AG09319 (cell line): ENCODE data around the gene CAMTA1.

Experiments
- DNase-seq: peaks from one replicate; pipeline ENCODE4 v3.0.0-alpha.2; 2010; ENCODE audit warnings: low read depth; ENCODE audit errors: extremely low read depth
- TF ChIP-seq, protein P1 (sequence below): IDR thresholded peaks from 2 replicates; pipeline ENCODE4 v1.5.1; 2011; ENCODE audit warnings: low read depth, mild to moderate bottlenecking, inconsistent platforms, low read length, moderate library complexity

CAMTA1 gene

DNA sequence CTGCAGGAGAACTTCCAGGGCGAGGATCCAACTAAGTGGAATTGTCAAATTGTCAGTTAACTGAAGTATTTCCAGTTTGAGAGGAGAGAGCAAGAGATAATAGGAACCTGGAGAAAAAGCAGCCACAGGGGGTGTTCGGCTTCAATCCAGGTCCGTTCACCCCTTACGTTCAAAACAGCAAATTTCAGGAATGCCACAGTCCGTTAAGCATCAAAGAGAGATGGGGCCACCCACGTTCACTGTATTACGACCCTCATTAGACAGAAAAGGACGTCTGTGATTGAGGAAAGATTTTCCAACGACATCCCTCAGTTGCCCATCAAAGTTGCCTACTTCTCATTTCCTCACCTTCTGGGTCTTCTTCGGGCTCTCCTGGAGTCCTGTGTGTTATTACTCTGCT, 563.3 kb downstream of the CAMTA1 start:
- no peak for DNase-seq
- TF ChIP-seq, protein P1, sequence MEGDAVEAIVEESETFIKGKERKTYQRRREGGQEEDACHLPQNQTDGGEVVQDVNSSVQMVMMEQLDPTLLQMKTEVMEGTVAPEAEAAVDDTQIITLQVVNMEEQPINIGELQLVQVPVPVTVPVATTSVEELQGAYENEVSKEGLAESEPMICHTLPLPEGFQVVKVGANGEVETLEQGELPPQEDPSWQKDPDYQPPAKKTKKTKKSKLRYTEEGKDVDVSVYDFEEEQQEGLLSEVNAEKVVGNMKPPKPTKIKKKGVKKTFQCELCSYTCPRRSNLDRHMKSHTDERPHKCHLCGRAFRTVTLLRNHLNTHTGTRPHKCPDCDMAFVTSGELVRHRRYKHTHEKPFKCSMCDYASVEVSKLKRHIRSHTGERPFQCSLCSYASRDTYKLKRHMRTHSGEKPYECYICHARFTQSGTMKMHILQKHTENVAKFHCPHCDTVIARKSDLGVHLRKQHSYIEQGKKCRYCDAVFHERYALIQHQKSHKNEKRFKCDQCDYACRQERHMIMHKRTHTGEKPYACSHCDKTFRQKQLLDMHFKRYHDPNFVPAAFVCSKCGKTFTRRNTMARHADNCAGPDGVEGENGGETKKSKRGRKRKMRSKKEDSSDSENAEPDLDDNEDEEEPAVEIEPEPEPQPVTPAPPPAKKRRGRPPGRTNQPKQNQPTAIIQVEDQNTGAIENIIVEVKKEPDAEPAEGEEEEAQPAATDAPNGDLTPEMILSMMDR = no peak

DNA sequence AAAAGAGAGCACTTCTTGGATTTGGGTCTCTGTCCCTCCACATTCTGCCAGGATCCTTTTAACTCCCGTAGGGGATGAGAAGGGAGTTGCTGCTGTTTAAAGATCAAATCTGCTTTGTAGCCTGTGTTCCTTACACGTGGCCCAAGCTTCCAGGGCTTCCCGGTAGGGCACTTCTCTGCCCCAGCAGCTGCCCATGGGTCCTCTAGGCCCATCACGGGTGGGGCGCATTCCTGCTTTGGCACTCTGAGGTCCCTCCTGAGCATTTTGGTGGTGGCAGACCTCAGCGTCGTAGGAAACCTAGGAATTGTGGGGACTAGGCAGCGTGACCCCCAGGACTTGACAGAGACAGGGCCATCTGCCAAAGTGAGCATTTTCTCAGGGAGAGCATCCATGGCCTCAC, 565.5 kb downstream of the CAMTA1 start:
- DNase-seq = no peak
- TF ChIP-seq, protein P1 = no peak

DNA sequence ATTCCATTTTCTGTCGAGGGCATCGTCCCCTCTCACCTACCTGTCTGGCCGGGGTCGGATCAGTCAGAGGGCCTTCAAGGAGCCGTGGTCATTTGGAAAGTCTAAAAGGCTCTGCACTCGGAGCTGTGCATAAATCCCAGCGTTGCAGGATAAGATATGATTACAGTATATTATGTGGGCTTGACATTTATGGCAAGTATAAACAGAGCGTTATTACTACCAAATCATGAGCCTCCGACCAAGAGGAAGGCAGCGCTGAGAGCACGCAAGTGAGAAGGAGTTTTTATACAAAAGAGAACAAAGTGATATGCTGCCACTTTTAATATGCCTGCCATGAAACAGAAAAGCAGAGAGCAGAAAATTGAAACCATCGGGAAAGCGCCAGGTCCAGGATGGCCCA, 566.4 kb downstream of the CAMTA1 start:
- TF ChIP-seq, protein P1 = no peak
- no peak for DNase-seq

DNA sequence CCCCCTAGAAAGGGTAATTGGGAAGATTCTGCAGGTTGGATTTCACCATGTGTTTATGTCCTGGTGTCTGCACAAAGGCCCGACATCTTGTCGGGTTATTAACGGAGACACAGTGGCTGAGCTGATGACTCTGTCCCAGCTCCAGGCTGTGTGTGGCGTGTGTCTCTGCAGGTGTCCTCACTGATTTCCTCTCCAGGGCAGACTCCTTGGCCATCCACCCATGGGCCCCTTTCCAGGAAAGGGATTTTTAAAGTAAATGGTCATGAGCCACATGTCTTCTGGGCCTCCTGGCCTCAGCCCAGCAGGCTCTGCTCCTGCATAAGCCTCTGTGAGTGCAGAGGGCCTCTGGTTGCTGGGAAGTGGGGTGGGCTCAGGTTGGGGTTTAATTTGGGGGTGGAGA, 567.1 kb downstream of the CAMTA1 start:
- TF ChIP-seq, protein P1 = no peak
- no peak for DNase-seq

DNA sequence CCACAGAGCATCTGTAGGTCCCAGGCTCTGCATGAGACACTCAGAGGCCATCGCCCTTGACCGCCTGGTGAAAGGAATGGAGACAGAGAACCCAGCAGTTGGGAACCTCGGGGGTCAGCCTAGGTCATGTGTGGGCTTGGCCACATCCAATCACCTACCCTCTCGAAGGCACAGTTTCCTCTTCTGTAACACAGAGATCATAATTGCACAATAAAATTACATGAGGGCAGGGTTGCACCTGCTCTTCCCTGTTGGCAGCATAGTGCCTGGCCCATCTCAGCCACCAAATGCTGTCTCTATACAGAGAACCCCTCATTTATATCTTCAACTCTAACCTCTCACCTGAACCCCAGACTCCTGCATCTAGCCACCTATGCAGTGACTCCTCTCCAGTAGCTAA, 567.7 kb downstream of the CAMTA1 start:
- DNase-seq = no peak
- TF ChIP-seq, protein P1 = no peak

DNA sequence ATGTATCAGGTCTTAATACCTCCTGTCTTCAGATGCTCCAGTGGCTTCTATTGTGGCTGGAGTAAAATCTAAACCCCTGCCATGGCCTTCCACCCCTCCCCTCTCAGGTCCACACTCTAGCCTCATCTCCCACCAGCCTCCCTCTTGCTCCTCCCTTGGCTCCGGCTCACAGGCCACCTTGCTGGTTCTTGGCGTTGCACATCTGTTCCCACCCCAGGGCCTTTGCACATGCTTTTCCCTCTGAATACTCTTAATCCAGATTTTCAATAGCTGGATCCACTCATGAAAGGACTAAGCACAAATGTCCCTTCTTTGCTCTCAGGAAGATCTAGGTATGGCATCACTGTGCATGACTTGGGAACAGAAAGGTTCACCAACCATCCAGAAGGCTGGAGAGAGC, 570.4 kb downstream of the CAMTA1 start:
- DNase-seq = no peak
- TF ChIP-seq, protein P1 = no peak

DNA sequence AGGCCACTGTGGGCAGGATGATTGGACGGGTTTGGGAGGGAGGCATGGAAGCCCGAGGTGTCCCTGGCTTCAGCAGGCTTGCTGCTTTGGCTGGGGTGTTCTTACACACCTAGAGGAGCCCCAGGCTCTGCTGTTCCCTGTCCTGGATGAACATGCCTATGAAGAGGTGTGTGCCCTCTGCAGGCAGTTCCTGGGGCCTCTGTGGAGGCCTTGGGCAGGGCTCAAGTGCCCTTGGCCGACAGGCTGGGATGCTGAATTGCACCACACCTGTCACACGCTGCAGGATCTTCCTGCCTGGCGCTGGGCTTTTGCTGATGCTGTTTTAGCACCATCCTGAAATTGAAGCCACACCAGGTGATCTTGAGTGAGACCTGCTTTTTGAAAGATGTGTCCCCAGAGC, 570.8 kb downstream of the CAMTA1 start:
- TF ChIP-seq, protein P1 = no peak
- DNase-seq = no peak

DNA sequence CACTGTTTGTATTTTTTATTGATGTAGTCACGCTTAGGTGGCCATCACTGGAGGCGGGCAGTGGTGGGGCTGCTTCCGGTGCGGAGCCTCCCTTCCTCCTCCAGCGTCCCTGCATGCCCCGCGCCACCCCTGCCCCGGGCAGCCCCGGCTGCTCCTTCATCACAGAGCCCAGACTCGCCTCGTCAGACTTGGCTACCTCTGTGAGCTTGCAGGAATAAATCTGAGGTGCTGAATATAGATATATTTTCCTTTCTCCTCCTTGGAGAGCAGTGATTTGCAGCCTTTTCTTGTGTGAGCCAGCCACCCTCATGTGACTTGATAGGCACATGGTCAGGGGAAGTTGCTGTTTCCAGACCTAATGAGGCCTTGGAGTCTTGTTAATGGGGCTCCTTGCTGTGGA, 573.2 kb downstream of the CAMTA1 start:
- no peak for DNase-seq
- TF ChIP-seq, protein P1 = no peak
